ENCODE measurements around the gene CDK2. TPM values are rescaled to one million over a fixed set of nuclear protein-coding genes. Genes with fewer than 3 reads are reported as not detected.
"Not testable (repeated sequence)": the region's sequence is repeated elsewhere in the genome, so short reads cannot be mapped to it uniquely, and the experiment has no call there.

Gene CDK2
- total RNA-seq, 2 donors from 2014 or later, result 24.3 to 28.2 TPM

DNA sequence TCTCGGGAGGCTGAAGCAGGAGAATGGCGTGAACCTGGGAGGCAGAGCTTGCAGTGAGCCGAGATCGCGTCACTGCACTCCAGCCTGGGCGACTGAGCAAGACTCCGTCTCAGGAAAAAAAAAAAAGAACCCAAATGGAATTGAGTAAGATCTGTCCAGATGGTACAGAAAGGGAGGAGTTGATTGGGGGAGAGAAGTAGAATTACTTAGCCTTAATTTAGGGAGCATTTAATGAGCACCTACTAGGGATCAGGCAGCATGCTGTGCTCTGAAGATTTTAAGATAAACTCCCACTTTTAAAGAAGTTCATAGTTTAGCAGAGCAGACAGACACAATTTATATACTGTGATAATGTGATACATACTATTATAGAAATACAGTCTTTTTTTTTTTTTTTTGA is 11.8 kb downstream of the CDK2 start:
- no peaks in the 10 kb centered on the region for H3K4me1 ChIP-seq (replicated peaks)
- H3K9me3 ChIP-seq, result no peaks in the 10 kb centered on the region
- H3K27ac ChIP-seq, result no peak overlapping the region
- DNase-seq (ENCODE audit: low spot score), result no peak
- no peak overlapping the region for H3K4me3 ChIP-seq
- intact Hi-C loops (cut with DNase I), result no loop called here
- 97% methylated on average over 7 of the region's 7 CpGs for WGBS
- TF ChIP-seq POLR2AphosphoS5 (IDR thresholded peaks at IDR 0.05), result no peak
- TF ChIP-seq, protein P1, sequence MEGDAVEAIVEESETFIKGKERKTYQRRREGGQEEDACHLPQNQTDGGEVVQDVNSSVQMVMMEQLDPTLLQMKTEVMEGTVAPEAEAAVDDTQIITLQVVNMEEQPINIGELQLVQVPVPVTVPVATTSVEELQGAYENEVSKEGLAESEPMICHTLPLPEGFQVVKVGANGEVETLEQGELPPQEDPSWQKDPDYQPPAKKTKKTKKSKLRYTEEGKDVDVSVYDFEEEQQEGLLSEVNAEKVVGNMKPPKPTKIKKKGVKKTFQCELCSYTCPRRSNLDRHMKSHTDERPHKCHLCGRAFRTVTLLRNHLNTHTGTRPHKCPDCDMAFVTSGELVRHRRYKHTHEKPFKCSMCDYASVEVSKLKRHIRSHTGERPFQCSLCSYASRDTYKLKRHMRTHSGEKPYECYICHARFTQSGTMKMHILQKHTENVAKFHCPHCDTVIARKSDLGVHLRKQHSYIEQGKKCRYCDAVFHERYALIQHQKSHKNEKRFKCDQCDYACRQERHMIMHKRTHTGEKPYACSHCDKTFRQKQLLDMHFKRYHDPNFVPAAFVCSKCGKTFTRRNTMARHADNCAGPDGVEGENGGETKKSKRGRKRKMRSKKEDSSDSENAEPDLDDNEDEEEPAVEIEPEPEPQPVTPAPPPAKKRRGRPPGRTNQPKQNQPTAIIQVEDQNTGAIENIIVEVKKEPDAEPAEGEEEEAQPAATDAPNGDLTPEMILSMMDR (IDR thresholded peaks at IDR 0.05), result no peak
- TF ChIP-seq POLR2A (IDR thresholded peaks at IDR 0.05), result no peak
- H3K27me3 ChIP-seq (replicated peaks; ENCODE audit: insufficient read depth), result no peaks in the 10 kb centered on the region
- H3K36me3 ChIP-seq, result no peaks in the 10 kb centered on the region

DNA sequence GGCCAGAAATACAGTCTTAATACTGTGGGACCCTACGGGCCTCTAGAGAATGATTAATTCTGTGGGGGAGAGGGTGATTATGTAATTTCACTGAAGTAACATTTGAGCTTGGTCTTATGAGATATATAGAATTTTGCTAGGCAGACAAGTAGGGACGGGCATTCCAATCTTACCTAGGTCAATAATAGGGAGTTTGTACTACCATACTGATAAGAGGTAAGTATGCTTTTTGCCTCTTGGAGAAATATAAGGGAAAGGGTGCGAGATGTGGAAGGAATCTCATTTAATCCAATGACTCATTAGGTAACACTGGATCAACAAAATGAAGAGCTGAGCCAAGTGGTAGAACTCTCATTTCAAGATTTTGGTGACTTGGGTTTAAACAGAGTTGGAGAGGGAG is 12.4 kb downstream of the CDK2 start:
- Histone ChIP-seq H3K4me1 (replicated peaks) (no peaks in the 10 kb centered on the region), H3K27me3 (replicated peaks; ENCODE audit: insufficient read depth) (no peaks in the 10 kb centered on the region), H3K9me3 (no peaks in the 10 kb centered on the region), H3K4me3 (no peak overlapping the region), H3K27ac (no peak overlapping the region), H3K36me3 (no peaks in the 10 kb centered on the region)
- no peak for TF ChIP-seq POLR2AphosphoS5 (IDR thresholded peaks at IDR 0.05)
- no peak for TF ChIP-seq POLR2A (IDR thresholded peaks at IDR 0.05)
- TF ChIP-seq, protein P1 (IDR thresholded peaks at IDR 0.05), result no peak
- 89% methylated on average over 3 of the region's 3 CpGs for WGBS
- intact Hi-C loops (cut with DNase I), result no loop called here
- no peak for DNase-seq (ENCODE audit: low spot score)

DNA sequence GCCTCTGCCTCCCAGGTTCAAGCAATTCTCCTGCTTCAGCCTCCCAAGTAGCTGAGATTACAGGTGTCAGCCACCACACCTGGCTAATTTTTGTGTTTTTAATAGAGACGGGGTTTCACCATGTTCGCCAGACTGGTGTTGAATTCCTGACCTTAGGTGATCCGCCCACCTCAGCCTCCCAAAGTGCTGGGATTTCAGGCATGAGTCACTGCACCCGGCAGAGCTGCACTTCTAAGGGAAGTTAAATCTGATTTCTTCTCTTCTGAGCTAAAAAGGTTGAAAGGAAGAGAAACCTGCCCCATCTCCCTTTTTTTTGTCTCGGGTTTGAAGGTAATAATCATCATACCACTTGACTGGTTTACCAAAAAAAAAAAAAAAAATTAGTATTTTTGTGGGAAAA is 15.3 kb downstream of the CDK2 start:
- H3K27me3 ChIP-seq (replicated peaks; ENCODE audit: insufficient read depth); H3K36me3 ChIP-seq; H3K4me1 ChIP-seq (replicated peaks); DNase-seq (ENCODE audit: low spot score); H3K9me3 ChIP-seq; H3K4me3 ChIP-seq; intact Hi-C loops (cut with DNase I); H3K27ac ChIP-seq: not testable (repeated sequence)
- 85% methylated on average over 5 of the region's 5 CpGs for WGBS

DNA sequence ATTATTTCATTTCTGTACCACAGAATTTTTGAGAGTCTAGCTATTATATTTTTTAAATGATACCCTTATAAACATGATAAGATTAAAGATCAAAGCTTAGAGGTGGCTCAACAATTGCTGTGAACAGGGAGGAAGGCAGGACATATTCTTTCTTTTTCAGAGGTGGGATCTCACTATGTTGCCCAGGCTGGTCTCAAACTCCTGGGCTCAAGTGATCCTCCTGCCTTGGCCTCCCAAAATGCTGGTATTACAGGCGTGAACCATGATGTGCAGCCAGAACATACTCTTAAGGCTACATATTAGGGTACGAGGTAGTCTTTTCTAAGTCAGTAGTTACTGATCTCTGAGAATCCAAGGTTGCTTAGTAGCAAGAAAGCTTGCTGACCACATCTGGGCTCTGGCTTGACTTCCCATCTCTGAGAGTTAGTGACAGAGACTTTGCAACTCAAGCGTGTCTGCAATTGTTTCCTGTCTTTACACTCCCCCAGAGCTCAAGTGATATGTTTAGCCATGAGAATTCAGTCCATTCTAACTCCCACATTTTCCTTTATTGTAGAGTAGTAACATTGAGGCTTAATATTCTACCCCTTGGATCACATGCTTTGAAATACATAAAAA is 15.8 kb downstream of the CDK2 start:
- Histone ChIP-seq H3K36me3 (no peaks in the 10 kb centered on the region), H3K4me3 (no peak overlapping the region), H3K4me1 (replicated peaks) (no peaks in the 10 kb centered on the region), H3K27me3 (replicated peaks; ENCODE audit: insufficient read depth) (no peaks in the 10 kb centered on the region), H3K9me3 (no peaks in the 10 kb centered on the region), H3K27ac (no peak overlapping the region)
- WGBS, result 64% methylated on average over 3 of the region's 3 CpGs
- no peak for DNase-seq (ENCODE audit: low spot score)
- TF ChIP-seq, protein P1 (IDR thresholded peaks at IDR 0.05), result no peak
- TF ChIP-seq POLR2A (IDR thresholded peaks at IDR 0.05), result no peak
- no peak for TF ChIP-seq POLR2AphosphoS5 (IDR thresholded peaks at IDR 0.05)
- intact Hi-C loops (cut with DNase I), result no loop called here

DNA sequence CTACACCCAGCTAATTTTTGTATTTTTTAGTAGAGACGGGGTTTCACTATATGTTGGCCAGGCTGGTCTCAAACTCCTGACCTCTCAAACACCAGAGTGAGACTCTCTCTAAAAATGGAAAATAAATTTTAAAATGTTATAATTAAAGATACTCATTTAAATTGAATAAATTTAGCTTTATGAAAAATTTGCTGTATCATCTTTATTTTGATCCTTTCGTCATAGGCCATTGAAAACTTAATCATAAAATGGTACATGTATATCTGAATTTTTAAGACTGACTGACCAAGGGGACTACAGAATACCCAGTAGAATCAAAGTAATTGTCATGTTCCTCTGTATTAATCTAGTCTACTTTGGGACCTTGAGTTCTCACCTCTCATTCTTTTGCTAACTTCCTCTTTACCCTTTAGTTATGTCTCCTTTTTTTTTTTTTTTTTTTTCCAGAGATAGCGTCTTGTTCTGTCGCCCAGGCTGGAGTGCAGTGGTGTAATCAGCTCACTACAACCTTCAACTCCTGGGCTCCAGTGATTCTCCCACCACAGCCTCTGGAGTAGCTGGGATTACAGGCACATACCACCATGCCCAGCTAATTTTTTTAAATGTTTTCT is 16.7 kb downstream of the CDK2 start:
- Histone ChIP-seq H3K4me1 (replicated peaks) (no peaks in the 10 kb centered on the region), H3K9me3 (no peaks in the 10 kb centered on the region), H3K27ac (no peak overlapping the region), H3K4me3 (no peak overlapping the region), H3K27me3 (replicated peaks; ENCODE audit: insufficient read depth) (no peaks in the 10 kb centered on the region), H3K36me3 (no peaks in the 10 kb centered on the region)
- WGBS, result 84% methylated on average over 4 of the region's 4 CpGs
- no peak for TF ChIP-seq POLR2AphosphoS5 (IDR thresholded peaks at IDR 0.05)
- no peak for TF ChIP-seq POLR2A (IDR thresholded peaks at IDR 0.05)
- TF ChIP-seq, protein P1 (IDR thresholded peaks at IDR 0.05), result no peak
- intact Hi-C loops (cut with DNase I), result no loop called here
- DNase-seq (ENCODE audit: low spot score), result no peak
